HL-60 (cell line): ENCODE data around the gene PCDHB16.
"Not testable (repeated sequence)": the region's sequence is repeated elsewhere in the genome, so short reads cannot be mapped to it uniquely, and the experiment has no call there.

Source experiments
- POLR2AphosphoS5 ChIP-seq: IDR thresholded peaks from 2 replicates; pipeline ENCODE4 v1.6.1; 2012; ENCODE audit warnings: low read depth
- REST ChIP-seq: IDR thresholded peaks from 2 replicates; pipeline ENCODE4 v1.6.1; 2012; ENCODE audit warnings: low read depth; ENCODE audit not compliant: insufficient replicate concordance
- SPI1 ChIP-seq: IDR thresholded peaks from 2 replicates; pipeline ENCODE4 v1.6.1; 2012; ENCODE audit warnings: low read depth, mild to moderate bottlenecking, borderline replicate concordance
- TF ChIP-seq, protein P1 (sequence below): IDR thresholded peaks from one replicate; pipeline ENCODE4 v1.5.1; 2011; ENCODE audit warnings: low read length, control low read depth, inconsistent platforms; ENCODE audit not compliant: insufficient read depth

DNA sequence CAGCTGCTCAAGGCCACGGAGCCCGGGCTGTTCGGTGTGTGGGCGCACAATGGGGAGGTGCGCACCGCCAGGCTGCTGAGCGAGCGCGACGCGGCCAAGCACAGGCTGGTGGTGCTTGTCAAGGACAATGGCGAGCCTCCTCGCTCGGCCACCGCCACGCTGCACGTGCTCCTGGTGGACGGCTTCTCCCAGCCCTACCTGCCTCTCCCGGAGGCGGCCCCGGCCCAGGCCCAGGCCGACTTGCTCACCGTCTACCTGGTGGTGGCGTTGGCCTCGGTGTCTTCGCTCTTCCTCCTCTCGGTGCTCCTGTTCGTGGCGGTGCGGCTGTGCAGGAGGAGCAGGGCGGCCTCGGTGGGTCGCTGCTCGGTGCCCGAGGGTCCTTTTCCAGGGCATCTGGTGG is 6.9 kb downstream of the PCDHB16 start:
- TF ChIP-seq, protein P1, sequence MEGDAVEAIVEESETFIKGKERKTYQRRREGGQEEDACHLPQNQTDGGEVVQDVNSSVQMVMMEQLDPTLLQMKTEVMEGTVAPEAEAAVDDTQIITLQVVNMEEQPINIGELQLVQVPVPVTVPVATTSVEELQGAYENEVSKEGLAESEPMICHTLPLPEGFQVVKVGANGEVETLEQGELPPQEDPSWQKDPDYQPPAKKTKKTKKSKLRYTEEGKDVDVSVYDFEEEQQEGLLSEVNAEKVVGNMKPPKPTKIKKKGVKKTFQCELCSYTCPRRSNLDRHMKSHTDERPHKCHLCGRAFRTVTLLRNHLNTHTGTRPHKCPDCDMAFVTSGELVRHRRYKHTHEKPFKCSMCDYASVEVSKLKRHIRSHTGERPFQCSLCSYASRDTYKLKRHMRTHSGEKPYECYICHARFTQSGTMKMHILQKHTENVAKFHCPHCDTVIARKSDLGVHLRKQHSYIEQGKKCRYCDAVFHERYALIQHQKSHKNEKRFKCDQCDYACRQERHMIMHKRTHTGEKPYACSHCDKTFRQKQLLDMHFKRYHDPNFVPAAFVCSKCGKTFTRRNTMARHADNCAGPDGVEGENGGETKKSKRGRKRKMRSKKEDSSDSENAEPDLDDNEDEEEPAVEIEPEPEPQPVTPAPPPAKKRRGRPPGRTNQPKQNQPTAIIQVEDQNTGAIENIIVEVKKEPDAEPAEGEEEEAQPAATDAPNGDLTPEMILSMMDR, result not testable (repeated sequence)
- TF ChIP-seq REST, POLR2AphosphoS5, SPI1: not testable (repeated sequence)
